GM20000 (cell line): ENCODE data around the gene NDUFAF3.

Experiments used
- DNase-seq: peaks from one replicate; pipeline ENCODE4 v3.0.0; 2012; ENCODE audit warnings: low spot score
- CTCF ChIP-seq: IDR thresholded peaks from 2 replicates; pipeline ENCODE4 v1.5.1; 2012; ENCODE audit warnings: mild to moderate bottlenecking, control low read depth; ENCODE audit errors: extremely low read depth, missing control alignments

Gene NDUFAF3

DNA sequence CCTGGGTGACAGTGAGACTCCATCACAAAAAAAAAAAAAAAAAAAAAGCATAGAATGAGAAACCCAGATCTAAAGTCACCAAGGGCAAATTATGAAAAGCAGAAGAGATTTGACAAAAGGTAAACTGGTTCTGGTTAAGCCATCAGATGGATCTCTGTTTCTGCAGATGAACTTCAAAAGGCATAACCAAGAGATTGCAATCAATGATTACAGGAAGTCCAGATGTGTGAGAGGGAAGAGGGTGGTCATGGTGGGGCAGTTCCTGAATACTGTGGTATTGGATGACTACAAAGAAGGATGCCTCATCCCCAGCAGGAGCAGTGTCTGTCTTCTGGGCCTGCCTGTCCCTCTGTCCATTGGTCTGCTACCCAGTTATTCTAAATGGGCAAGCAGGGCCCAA lies 28.1 kb upstream of the NDUFAF3 start:
- no peak for TF ChIP-seq CTCF

DNA sequence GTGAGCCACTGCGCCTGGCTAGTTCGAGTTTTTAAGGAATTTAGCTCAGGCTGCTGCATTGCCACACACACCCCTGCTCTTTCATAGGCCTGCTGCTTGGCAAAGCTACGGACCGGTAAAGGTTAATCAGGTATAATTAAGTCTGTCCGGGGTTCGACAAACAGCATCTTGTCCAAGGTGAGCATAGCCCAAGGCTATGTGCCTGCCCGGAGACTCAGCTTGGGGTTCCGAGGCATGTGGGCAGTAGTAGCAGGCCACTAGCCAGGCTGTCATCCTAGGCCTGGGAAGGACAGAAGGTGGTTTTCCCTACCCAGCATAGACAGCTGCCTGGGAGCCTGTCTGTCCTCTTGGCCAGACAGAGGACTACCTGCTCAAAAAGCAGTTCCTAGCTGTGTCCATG lies 25.3 kb upstream of the NDUFAF3 start:
- TF ChIP-seq CTCF, result no peak

More for the DNA sequence above, 28.1 kb upstream of the NDUFAF3 start:
- no peak for DNase-seq

GRCh38 chr3:48997102-48997635 lies 24.8 kb upstream of the NDUFAF3 start:
- TF ChIP-seq CTCF, result no peak
- DNase-seq, result no peak

More for the DNA sequence above, 25.3 kb upstream of the NDUFAF3 start:
- no peak for DNase-seq

GRCh38 chr3:48997714-48998637 lies 23.9 kb upstream of the NDUFAF3 start:
- TF ChIP-seq CTCF, result no peak
- DNase-seq, result no peak

DNA sequence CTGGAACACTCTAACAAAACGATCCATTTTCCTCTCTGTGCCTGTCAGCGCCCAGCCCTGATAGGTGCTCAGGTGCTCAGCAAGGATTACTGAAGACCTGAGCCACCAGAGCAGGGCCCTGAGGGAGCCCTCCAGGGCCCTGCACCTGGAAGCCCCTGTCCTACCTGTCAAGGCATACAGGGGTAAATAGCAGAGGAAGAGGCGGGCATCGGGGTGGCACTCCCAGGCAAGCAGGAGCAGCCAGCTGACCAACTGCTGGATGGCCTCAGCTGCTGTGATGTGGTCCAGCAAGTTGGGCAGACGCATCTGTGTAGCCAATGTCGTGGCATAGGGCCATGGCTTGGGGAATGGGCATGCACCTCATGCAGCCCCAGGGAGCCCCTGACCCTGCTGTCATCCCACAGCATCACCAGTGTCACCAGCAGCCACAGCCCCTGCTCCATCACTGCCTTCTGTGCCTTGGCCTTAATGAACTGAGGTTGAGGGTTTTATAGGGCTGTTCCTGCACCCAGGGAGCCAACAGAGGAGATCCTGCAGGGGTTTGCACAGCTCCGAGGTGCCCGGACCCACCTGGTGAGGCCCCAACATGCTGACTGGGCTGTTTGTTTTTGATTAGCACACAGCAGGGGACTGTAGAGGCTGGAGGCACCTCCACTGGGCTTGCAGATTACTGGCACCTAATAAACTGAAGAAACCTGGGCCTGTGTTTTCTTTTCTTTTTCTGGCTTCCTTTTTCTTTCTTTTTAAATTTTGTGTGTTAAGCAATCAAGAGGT lies 22.6 kb upstream of the NDUFAF3 start:
- no peak for DNase-seq
- TF ChIP-seq CTCF, result no peak

DNA sequence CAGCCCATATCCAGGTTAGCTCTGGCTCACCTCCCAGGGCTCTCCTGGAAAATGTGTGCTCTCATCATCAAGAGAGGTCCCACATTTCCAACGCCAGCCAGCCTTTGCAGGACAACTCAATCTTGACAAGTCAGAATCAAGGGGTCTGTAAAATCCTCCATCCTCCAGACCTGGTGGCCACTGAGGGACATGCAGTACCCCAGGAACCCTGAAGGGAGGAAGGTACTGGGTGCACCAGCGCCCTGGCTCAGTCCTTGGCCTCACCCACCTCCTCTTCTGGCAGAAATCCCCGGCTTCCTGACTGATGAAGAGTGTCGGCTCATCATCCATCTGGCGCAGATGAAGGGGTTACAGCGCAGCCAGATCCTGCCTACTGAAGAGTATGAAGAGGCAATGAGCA lies 20.8 kb upstream of the NDUFAF3 start:
- no peak for TF ChIP-seq CTCF
- DNase-seq, result no peak
